Astrocyte (in vitro differentiated cells and primary cell): ENCODE measurements around the gene ZNF787.

Experiments
- CTCF ChIP-seq: IDR thresholded peaks from 2 replicates; pipeline ENCODE4 v1.5.1; 2011; ENCODE audit warnings: low read depth, mild to moderate bottlenecking, inconsistent platforms, low read length, moderate library complexity; ENCODE audit not compliant: insufficient read depth
- EZH2 ChIP-seq: IDR thresholded peaks from 2 replicates; pipeline ENCODE4 v1.6.1; 2012; ENCODE audit warnings: mild to moderate bottlenecking, low read length, inconsistent platforms; ENCODE audit not compliant: insufficient read depth

GRCh38 chr19:56144376-56144775, 23.3 kb upstream of the ZNF787 start:
- no peak for TF ChIP-seq CTCF
- TF ChIP-seq EZH2 = no peak
